T-helper 17 cell (primary cell): Measurements from ENCODE around the gene KCNA1. TPM values are rescaled to one million over a fixed set of nuclear protein-coding genes. Genes with fewer than 3 reads are reported as not detected.

Source experiments
- ATAC-seq: fragments of 150-1000 bp; cut with Tn5 transposase; 2 replicates; pipeline ENCODE4 v1.10.0; 2021; ENCODE audit warnings: mild to moderate bottlenecking, moderate library complexity
- DNase-seq, 3 donors: peaks; one replicate each; pipeline versions ENCODE4 v3.0.0 to v3.0.0-alpha.2; 2020 to 2021
- H3K9me3 ChIP-seq: one replicate; pipeline ENCODE4 v1.7.0; 2013; ENCODE audit warnings: low read length, mild to moderate bottlenecking; ENCODE audit not compliant: control insufficient read depth, poor library complexity, severe bottlenecking
- H3K27ac Mint-ChIP-seq: one replicate; pipeline ENCODE4 v1.8.0; 2022; ENCODE audit warnings: mild to moderate bottlenecking, moderate library complexity, mixed read lengths
- H3K27me3 Mint-ChIP-seq: one replicate; pipeline ENCODE4 v1.8.0; 2022; ENCODE audit warnings: mixed read lengths
- H3K36me3 Mint-ChIP-seq: one replicate; pipeline ENCODE4 v1.8.0; 2022; ENCODE audit warnings: low read depth, mixed read lengths
- H3K4me1 Mint-ChIP-seq: one replicate; pipeline ENCODE4 v1.8.0; 2022; ENCODE audit warnings: mild to moderate bottlenecking, mixed read lengths
- H3K4me3 Mint-ChIP-seq: one replicate; pipeline ENCODE4 v1.8.0; 2022; ENCODE audit warnings: mild to moderate bottlenecking, moderate library complexity, mixed read lengths
- total RNA-seq, 4 donors: library from RNA in 2 of 4; stranded (reverse) in 2 of 4; gene quantifications; one replicate each; pipeline ENCODE4 v1.2.3 and lab custom pipeline; 2022 to 2026

KCNA1 gene
- total RNA-seq, 2 donors from 2014 or later: not detected

DNA sequence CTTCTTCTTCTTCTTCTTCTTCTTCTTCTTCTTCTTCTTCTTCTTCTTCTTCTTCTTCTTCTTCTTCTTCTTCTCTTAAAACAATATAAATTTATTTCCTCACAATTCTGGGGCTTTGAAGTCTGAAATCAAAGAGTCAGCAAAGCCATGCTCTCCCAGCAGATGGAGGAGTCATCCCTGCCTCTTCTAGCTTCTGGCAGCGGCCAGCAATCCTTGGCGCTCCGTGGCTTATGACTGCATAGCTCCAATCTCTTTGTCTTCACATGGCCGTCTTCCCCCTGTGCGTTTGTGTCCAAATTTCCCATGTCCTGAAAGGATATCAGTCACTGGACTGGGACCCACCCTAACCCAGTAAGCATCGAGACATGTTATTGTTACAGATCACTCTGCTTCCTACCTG is 22.9 kb downstream of the KCNA1 start:
- H3K27ac Mint-ChIP-seq: no peak overlapping the region
- H3K4me1 Mint-ChIP-seq: no peaks in the 10 kb centered on the region
- no peaks in the 10 kb centered on the region for H3K36me3 Mint-ChIP-seq
- peaks cover 76% of the 10 kb centered on the region for H3K27me3 Mint-ChIP-seq
- no peak for ATAC-seq
- H3K4me3 Mint-ChIP-seq: no peak overlapping the region
- no peaks in the 10 kb centered on the region for H3K9me3 ChIP-seq
- no peak for DNase-seq

DNA sequence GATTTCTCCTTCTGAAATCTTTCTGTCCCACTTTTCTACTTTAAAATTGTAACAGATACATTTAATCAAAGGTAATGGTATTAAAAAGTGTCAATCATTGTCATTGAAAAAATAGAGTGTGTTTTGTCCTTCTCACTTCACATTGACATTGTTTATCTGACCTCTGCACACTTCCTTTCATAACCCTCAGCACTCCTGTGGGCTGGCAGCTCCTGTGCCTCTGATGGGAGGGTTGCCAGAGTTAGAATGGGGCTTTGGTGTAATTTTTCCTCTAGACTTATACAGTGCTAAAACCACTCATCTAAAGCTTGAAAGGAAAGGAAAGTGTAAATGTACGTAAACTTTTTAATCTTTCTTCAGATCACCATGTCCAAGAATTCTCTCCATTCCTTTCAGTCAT is 23.7 kb downstream of the KCNA1 start:
- peaks cover 67% of the 10 kb centered on the region for H3K27me3 Mint-ChIP-seq
- DNase-seq (no peak), ATAC-seq (no peak)
- no peak overlapping the region for H3K4me3 Mint-ChIP-seq
- no peaks in the 10 kb centered on the region for H3K9me3 ChIP-seq
- H3K4me1 Mint-ChIP-seq: no peaks in the 10 kb centered on the region
- H3K27ac Mint-ChIP-seq: no peak overlapping the region
- H3K36me3 Mint-ChIP-seq: no peaks in the 10 kb centered on the region

DNA sequence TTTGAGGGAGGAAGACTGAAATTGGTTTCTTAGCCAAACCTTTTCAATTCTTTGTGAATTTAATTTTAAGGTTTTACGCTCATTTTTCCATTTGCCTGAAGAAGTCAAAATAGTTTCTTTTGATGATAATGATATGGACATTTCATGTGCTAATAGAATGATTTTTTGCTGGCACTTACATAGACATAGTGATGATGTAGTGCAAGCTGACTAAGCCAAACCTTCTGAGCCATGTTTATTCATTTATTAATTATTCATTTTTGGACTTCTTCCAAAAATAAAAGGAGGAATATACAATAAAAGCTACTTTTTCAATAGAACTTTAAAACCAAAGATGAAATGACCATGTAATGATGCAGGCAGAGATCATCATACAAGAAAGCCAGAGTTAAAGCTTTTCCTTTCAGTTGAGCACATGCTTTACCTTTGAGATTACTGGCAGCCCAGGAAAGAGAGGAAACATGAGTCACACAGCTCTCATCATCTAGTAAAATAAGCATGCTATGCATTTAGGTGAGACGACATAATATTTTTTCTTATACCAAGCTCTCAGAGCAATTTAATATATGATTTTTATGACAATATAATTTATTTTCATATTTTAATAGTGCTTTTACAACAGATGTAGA is 24.8 kb downstream of the KCNA1 start:
- H3K36me3 Mint-ChIP-seq: no peaks in the 10 kb centered on the region
- H3K27ac Mint-ChIP-seq: no peak overlapping the region
- ATAC-seq (no peak), DNase-seq (no peak)
- no peak overlapping the region for H3K4me3 Mint-ChIP-seq
- peaks cover 56% of the 10 kb centered on the region for H3K27me3 Mint-ChIP-seq
- H3K9me3 ChIP-seq: no peaks in the 10 kb centered on the region
- H3K4me1 Mint-ChIP-seq: no peaks in the 10 kb centered on the region

DNA sequence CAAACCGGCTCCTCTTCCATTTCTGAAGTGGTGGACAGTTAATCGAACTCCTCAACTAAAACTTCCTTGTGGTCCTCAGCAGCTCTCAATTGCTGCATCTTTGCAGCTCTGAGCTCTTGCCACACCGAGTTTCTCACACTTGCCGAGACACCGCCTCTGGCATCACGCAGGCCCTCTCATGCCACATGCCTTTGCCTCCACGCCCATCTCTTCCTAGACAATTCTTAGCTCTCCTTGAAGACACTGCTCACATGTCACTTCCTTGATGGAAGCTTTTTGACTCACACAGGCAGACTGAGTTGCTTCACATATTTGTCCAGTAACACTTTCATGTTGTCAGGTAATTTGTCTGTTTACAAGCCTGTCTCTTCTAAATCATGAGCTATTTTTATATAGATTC is 29.2 kb downstream of the KCNA1 start:
- no peak for ATAC-seq
- Mint-ChIP-seq H3K27ac (no peak overlapping the region), H3K27me3 (peaks cover 22% of the 10 kb centered on the region), H3K4me3 (no peak overlapping the region), H3K36me3 (no peaks in the 10 kb centered on the region), H3K4me1 (peaks cover 3% of the 10 kb centered on the region)
- DNase-seq: no peak
- no peaks in the 10 kb centered on the region for H3K9me3 ChIP-seq

DNA sequence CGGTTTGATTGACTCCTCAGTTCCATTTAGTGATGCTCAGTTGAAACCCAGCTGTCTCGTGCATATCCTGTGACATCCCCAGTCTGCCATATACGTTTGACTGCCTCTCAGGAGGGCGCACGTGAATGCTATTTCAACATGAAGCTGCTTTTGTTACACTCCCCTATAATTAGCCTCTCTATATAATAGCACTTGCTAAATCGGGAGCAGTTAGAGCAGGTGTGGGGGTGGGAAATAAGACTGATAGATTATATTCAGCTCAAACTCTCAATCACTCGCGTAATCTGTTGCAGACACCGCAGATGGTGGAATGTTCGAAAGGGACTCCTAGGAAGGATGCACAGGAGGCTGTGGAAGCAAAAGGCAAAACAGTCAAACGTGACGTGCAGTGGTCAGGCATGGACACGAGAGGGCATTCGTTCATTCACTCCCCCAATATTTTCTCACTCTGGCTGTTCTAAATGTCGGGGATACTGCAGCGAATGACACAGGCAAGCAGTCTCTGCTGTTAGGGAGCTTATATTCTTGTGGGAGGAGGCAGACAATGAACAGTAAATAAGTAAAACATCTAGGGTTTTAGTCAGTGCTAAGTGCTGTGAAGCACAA is 29.8 kb downstream of the KCNA1 start:
- Mint-ChIP-seq H3K4me1 (peaks cover 6% of the 10 kb centered on the region), H3K27ac (no peak overlapping the region), H3K36me3 (no peaks in the 10 kb centered on the region), H3K27me3 (peaks cover 16% of the 10 kb centered on the region), H3K4me3 (no peak overlapping the region)
- DNase-seq (no peak), ATAC-seq (no peak)
- no peaks in the 10 kb centered on the region for H3K9me3 ChIP-seq

DNA sequence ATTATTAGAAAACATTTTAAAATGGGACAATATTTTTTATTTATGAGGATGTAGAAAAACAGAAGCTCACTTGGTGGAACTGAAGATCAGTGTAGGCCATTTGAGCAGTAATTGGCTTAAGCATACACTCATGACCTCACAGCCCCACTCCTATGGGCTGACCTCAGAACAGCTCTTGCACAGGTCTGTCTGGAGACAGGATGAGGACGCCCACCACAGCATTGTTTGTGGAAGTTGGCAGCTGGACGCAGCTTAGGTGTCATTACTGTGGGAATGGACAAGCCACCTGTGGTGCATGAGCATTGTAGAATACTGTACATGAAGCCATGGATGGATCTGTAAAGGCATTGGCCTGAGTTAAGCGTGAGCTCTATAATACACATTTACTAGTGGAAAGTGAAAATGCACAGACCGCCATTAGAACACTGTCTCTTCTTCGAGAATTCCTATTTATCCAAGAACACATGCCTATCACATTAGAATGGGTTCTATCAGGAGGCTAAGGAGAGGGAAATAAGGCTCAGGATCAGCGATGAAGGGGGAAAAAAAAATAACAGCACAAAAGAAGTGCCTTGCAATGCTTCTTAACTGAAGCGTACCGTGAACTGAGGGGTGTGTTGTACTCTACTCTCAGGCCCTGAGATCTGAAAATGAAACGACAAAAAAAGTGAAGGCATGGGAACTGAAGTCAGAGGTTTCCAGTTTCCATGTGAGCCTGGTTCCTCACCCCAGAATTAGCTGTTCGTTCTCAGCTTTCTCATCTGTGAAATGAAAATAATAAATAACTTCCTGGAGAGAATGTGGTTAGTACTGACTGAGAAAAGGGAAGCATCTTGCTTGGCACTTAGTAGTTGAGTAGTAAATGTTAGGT is 33.6 kb downstream of the KCNA1 start:
- ATAC-seq (no peak), DNase-seq (no peak)
- peaks cover 6% of the 10 kb centered on the region for H3K27me3 Mint-ChIP-seq
- no peaks in the 10 kb centered on the region for H3K36me3 Mint-ChIP-seq
- H3K9me3 ChIP-seq: no peaks in the 10 kb centered on the region
- H3K4me3 Mint-ChIP-seq: no peak overlapping the region
- H3K4me1 Mint-ChIP-seq: peaks cover 6% of the 10 kb centered on the region
- no peak overlapping the region for H3K27ac Mint-ChIP-seq

DNA sequence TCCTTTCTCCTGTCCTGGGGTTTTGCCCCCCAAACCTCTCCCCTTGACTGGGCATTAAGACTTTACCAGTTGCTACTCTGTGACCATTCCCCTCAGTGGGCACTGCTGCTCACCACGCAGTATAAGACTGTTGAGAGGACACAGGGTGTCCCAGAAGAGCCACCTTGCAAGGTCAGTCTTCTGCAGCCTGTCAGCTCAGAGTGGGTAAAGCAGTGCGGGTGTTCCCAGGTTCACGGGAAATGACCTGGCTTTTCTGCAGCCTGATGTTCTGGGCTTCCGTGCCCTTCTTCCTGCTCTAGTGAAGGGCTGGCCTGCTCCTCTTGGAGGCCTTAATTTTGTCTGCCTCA is 34.2 kb downstream of the KCNA1 start:
- Mint-ChIP-seq H3K4me1 (peaks cover 6% of the 10 kb centered on the region), H3K27me3 (peaks cover 6% of the 10 kb centered on the region), H3K27ac (no peak overlapping the region), H3K36me3 (no peaks in the 10 kb centered on the region), H3K4me3 (no peak overlapping the region)
- ATAC-seq (no peak), DNase-seq (no peak)
- H3K9me3 ChIP-seq: no peaks in the 10 kb centered on the region

DNA sequence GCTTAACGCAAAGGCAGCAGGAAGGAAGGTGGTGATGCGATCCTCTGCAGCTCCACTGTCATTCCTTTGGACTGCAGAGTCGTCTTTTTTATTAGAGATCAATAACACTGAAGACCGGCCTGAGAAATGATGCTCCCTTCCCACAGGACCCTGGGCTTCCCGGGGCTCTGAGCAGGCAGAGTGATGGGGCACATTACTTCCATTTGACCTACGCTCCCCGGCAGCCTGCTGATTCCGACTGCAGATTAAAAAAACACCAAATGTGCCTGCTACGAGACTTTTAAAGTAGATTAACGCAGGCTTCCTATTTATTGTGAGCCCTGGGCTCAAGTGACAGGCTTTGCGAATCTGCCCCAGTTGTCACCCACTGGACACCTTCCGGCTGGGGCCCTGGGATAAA is 37.5 kb downstream of the KCNA1 start:
- DNase-seq (no peak), ATAC-seq (no peak)
- Mint-ChIP-seq H3K4me3 (no peak overlapping the region), H3K27me3 (peaks cover 23% of the 10 kb centered on the region), H3K36me3 (no peaks in the 10 kb centered on the region), H3K27ac (no peak overlapping the region), H3K4me1 (peaks cover 6% of the 10 kb centered on the region)
- H3K9me3 ChIP-seq: no peaks in the 10 kb centered on the region

DNA sequence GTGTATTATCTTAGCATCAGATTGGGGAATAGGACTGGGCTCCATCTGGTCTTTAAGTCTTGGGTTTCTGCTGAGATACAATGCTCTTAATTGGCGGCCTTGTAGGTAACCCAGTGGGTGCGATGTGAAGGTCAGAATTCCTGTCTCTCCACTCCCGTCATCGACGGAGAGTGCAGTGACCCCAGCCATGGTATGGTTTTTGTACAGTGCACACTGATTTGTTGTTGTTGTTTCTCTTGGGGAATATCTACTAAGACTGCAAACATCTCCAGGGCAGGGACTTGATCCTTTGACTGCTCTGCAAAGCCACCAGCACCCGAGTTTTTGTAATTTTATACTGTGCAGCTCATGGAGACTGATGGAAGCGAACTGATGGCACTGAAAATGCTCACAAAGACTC is 41.4 kb downstream of the KCNA1 start:
- Mint-ChIP-seq H3K4me3 (no peak overlapping the region), H3K4me1 (peaks cover 2% of the 10 kb centered on the region), H3K27me3 (peaks cover 57% of the 10 kb centered on the region), H3K27ac (no peak overlapping the region), H3K36me3 (peaks cover 5% of the 10 kb centered on the region)
- no peak for ATAC-seq
- no peak for DNase-seq
- no peaks in the 10 kb centered on the region for H3K9me3 ChIP-seq

DNA sequence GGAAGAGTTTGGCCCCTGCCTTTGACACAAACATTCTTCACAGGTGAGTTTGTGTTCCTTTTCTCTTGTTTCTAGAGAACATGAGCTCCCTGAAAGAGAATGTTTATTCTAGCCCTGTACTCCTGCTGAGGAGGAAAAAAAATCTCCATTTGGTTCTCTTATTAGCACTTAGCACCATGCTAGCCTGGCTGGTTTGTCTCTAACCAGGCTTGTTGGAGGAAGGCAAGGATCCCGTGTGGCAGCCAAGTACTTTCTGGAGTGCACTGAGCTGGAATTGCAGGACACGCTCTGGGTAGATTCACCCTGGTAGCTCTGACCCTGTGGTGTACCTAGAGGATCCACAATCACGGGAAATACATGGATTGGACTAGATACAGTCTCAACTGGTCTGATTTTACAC is 41.9 kb downstream of the KCNA1 start:
- H3K27ac Mint-ChIP-seq: no peak overlapping the region
- no peak overlapping the region for H3K4me3 Mint-ChIP-seq
- DNase-seq: no peak
- peaks cover 62% of the 10 kb centered on the region for H3K27me3 Mint-ChIP-seq
- H3K36me3 Mint-ChIP-seq: peaks cover 6% of the 10 kb centered on the region
- no peaks in the 10 kb centered on the region for H3K9me3 ChIP-seq
- peaks cover 2% of the 10 kb centered on the region for H3K4me1 Mint-ChIP-seq
- no peak for ATAC-seq

DNA sequence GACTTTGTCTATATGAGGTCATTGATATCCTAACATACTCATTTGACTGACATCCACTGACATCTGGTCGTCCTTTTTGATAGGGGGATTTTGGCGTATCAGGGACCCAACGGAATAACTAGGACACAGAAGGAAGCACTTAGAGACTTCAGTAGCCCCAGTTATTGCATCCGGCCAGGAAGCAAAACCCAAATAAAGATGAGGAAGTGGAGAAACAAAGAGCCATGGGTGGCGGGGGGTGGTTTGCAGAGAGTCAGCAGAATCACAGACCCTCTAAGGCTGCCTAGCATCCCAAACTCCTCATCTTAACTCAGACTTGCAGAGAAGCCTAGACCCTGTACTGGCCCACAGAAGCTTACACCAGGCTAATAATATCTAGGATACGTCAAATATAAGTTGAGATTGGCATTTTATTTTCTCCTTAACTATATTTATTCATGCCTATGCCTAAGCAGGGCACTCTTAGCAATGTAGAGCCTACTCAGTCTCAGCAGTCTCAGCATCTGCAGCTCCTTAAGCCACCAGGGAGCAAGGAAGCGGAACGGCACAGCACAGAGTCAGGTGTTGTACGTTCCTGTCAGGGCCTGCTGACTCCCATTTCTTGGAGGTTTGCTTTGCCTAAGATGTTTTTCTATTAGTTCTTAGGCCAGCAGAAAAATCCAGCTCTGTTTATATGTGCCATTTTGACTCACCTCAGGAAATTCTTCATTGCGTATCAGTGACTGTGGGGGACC is 45.1 kb downstream of the KCNA1 start:
- peaks cover 82% of the 10 kb centered on the region for H3K27me3 Mint-ChIP-seq
- no peak overlapping the region for H3K27ac Mint-ChIP-seq
- no peaks in the 10 kb centered on the region for H3K9me3 ChIP-seq
- no peak overlapping the region for H3K4me3 Mint-ChIP-seq
- peaks cover 11% of the 10 kb centered on the region for H3K36me3 Mint-ChIP-seq
- ATAC-seq (no peak), DNase-seq (no peak)
- H3K4me1 Mint-ChIP-seq: peaks cover 2% of the 10 kb centered on the region

DNA sequence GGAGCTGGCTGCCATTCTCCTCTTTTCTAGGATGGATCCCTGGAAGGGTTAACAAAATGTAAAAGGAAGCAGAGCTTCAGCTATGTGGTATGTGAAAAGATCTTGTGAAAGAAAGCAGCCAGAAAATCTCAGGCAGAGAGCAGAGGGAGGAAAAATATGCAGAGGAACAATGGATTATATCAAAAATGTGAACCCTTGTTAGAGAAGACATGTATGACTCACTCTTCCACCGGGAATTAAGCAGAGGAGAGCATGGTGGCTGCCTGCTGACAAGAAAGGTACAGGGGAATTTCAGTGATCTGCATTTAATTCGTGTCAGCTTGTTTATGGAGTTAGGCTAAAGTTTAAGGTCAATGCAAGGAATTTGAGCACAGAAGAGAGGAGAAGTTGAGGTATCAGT is 46.3 kb downstream of the KCNA1 start:
- H3K4me3 Mint-ChIP-seq: no peak overlapping the region
- no peak overlapping the region for H3K27ac Mint-ChIP-seq
- H3K4me1 Mint-ChIP-seq: peaks cover 2% of the 10 kb centered on the region
- peaks cover 88% of the 10 kb centered on the region for H3K27me3 Mint-ChIP-seq
- ATAC-seq (no peak), DNase-seq (no peak)
- no peaks in the 10 kb centered on the region for H3K9me3 ChIP-seq
- peaks cover 11% of the 10 kb centered on the region for H3K36me3 Mint-ChIP-seq

DNA sequence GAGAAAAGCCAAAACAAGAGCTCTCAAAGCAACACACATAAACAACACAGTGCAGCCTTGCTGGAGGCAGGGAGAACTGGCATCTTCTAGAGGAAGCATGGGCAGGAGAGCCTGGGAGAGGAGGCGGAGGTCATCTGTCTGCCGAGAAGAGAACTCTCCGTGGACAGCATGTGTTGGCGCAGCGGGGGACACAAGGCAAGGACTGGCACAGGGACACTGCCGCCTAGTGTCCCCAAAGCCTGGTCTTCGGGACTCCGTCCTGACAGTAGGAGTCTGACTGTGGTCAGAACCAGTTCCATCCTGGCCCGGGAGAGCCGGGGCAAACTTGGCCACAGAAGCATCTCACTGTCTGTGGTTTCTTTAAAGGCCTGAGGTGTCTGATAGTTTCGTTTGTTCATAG is 47.3 kb downstream of the KCNA1 start:
- H3K27me3 Mint-ChIP-seq: peaks cover 90% of the 10 kb centered on the region
- H3K36me3 Mint-ChIP-seq: peaks cover 11% of the 10 kb centered on the region
- ATAC-seq (no peak), DNase-seq (no peak)
- H3K4me1 Mint-ChIP-seq: peaks cover 2% of the 10 kb centered on the region
- H3K4me3 Mint-ChIP-seq: no peak overlapping the region
- H3K9me3 ChIP-seq: no peaks in the 10 kb centered on the region
- no peak overlapping the region for H3K27ac Mint-ChIP-seq
